Dermis blood vessel endothelial cell (primary cell): ENCODE measurements around the gene ZXDC. TPM values are rescaled to one million over a fixed set of nuclear protein-coding genes. Genes with fewer than 3 reads are reported as not detected.

Experiments used
- DNase-seq: peaks from one replicate; pipeline ENCODE4 v3.0.0; 2010
- total RNA-seq: library from RNA; depleted of rRNA; stranded (reverse); fragments of >200 nt; gene quantifications from 2 replicates; pipeline ENCODE4 v1.2.3, GENCODE V29; 2014

ZXDC gene
- total RNA-seq, 1 donor from 2014 or later, result 22.8 TPM

GRCh38 chr3:126413693-126414080 is 62.0 kb downstream of the ZXDC start:
- no peak for DNase-seq

- DNase-seq, result no peak
These were observed 62.6 kb downstream of the ZXDC start for GRCh38 chr3:126412841-126413692.

DNA sequence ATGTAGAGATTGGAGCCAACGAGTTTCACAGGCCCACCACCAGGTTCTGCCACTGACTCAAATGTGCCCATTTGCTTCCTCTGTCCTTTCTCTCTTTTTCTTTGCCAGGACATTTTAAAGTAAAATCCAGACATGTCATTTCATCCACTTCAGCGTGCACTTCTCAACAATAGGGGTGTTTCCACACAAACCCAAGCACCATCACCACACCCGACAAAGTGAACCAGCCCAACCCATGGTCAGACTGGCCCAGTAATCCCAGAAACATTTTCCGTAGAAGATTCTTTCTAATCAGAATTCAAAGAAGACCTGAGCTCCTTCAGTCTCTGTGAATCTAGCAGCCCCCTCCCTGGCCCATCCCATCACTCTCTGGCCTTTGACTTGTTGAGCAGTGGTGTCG is 67.6 kb downstream of the ZXDC start:
- no peak for DNase-seq

DNA sequence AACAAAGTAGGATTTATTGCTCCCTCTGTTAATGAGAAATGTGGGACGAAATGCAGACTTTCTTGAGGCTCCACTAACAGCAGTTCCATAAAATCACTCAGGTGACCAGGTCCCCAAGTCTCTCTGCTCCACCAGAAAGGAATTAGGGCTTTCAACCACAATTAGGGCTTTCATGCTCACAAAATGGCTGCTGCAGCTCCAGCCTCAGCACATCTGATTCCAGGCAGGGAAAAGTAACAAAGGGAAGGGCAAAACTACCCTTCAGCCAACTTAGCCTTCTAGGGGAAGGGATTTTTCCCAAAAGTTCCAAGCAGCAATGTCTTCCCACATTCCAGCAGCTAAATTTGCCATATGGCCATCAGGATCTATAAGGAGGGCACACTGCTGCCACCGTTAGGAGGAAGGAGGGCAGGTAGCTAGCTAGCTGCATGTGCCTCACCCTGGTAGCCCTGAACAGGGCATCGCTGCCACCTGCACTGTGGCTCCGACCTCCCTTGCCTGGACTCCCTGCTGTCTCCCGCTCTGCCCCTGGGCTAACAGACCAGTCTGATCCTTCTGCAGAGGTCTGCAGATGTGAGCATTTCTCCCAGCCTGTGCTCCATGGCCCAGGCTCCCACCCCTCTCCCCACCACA is 68.2 kb downstream of the ZXDC start:
- no peak for DNase-seq

DNA sequence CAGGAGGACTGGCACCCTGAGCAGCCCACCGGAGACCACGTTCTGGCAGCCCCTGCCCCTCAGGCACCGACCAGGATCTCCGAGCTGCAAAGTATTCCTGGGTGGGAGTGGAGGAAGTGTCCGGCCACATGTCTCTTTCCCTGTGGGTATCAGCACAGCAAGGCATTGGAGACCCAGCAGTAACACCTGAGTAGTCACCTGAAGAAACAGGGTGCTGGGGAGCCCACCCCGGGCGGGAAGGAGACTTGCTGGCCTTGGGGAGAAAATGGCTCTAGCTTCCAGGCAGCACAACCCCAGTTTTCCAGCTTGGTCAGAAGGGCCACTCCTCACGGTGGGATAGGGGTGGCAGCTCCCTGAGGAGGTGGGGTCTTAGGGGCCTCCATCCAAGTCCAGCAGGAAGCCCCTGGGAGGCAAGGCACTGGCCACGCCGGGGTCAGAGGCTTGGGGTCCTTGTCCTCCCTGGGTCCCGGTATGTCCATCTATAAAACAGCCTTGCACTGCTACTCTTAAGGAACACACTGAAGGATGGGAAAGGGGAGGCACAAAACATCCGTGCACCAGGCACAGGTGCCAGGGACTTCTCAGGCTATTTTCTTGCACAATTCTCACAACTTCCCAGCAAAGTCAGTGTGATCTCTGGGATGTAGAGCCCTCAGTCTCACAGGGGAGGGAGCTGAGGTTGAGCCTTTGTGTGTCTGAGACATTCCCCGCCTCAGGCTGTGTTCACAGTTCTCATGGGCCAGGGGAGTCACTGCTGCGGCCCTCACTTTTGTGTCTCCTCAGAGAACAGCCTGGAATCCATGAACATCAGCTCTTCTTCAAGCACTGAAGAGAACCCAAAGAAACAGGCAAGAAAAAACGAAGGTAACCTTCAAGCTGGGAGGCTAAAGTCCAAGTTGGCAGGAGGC is 69.0 kb downstream of the ZXDC start:
- no peak for DNase-seq

- DNase-seq, result no peak
These were observed 72.9 kb downstream of the ZXDC start for GRCh38 chr3:126402666-126403302.

DNA sequence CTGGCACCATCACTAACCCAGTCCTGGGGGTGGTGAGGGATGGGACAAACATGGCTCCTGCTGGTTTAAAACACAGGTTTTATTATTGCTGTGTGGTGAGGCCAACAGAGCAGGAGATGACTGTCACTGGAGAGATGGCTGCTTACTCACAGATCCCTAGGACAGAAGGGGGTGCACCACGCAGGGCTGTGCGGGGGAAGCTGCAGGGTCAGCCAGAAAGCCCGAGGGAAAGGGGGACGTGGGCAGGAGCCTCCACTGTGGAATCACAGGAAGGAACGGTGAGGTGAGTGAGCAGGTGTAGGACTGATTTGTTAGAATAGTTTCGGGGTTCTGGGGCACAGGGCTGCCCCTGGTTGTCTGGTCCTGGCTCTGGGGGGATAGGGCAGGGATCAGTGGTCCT is 73.5 kb downstream of the ZXDC start:
- no peak for DNase-seq

GRCh38 chr3:126401611-126402160 is 74.0 kb downstream of the ZXDC start:
- no peak for DNase-seq

GRCh38 chr3:126399756-126400155 is 75.9 kb downstream of the ZXDC start:
- DNase-seq, result no peak

DNA sequence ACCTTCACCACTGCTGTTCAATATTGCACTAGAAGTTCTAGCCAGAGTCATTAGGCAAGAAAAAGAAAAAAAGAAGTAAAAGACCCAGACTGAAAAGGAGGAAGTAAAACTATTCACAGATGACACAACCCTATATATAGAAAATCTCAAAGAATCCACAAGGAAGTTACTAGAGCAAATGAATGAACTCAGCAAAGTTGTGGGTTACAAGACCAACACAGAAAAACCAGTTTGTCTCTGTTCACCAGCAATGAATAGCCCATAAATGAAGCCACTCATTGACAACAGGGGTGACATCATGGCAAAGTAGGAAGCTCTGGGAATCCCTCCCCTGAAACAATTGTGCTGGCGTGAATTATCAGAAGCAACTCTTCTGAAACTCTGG is 76.3 kb downstream of the ZXDC start:
- DNase-seq, result no peak

DNA sequence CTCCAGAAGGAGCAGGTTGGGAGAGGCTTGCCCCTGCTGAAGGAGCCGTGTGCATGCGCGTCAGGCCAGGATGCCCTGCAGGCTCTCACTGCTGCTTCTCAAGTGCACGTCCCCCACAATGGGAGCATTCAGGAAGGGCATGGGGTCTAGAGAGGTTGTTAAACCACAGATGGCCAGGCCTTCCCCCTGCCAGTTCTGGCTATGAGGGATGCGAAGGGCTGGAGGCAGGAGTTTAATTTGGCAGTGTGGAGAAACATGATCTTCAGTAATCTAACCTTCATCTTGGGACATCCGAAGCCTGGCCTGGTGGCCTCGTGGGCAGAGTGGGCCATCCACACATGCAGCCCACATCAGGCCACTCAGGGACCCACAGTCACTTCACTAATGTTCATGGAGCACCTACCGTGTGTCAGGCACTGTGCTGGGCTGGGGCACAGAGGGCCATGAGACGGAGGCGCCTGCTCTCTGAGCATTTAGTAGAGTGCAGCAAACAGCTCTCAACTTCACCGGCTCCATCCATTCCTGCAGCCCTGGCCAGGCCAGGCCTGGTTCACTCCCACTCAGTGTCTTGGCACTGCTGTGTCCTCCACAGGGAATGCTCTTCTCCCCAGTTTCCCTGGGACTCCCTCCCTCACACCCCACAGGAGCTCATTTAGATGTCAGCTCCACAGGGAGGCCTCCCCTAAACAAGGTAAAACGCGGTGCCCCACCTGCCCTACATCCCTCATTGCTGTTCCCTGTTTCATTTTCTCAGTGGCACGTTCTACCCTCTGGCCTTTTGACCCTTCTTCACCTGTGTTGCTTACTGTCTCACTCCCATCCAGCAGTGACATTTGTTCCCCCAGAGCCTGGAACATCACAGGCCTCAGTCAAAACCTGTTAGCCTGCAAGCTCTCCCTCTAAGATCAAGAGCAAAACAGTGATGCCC is 77.0 kb downstream of the ZXDC start:
- no peak for DNase-seq

DNA sequence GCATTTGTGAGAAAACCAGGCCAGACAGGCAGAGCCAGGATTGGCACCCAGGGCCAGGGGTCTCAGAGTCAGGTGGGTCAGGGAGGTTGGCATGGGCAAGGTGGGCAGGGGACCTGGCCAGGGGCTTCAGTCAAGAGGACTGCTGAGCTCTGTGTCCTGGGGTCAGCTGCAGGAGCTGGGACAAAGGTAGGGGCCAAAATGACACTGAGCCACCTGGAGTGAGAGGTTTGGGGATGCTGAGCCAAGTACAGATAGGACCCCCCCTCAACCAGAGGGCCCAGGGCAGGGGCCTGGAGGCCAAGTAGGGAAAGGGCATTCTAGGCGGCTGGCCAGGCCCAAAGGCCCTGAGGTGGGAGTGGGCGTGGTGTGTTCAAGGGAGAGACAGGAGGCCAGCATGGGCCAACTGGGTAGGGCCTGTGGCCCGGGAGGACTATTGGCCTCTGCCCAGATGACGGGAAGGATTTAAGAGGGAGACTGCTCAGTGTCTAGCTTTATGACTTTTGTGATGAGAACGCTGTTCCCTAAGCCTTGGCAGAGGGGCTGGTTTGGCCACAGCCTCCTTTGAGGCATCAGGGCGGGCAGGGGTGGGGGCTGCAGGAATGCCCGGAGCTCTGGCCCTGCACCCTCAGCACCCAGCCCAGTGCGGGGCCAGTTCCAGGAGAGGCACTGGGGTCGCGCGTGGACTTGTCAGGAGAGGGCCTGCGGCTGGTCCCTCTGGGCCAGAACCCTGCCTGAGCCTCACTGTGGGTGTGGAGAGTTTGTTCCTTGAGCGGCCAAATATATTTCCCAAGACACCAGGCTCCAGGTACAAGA is 77.9 kb downstream of the ZXDC start:
- no peak for DNase-seq

DNA sequence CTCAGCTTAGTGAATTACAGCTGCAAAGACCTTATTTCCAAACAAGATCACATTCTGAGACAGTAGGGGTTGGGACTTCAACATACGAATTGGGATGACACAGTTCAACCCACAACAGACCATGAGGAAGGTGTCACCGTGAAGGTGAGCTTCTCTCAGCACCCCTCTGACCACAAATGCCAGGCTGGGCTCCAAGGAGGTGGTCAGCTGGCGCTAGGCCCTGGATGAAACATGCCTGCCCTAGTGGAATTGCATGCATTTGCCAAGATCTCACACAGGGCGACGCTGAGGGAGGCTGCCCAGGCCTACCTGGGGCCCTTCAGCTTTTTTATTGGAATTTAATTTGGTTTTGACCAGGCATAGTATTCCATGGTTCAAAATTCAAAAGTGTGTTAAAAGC is 79.2 kb downstream of the ZXDC start:
- DNase-seq, result no peak

DNA sequence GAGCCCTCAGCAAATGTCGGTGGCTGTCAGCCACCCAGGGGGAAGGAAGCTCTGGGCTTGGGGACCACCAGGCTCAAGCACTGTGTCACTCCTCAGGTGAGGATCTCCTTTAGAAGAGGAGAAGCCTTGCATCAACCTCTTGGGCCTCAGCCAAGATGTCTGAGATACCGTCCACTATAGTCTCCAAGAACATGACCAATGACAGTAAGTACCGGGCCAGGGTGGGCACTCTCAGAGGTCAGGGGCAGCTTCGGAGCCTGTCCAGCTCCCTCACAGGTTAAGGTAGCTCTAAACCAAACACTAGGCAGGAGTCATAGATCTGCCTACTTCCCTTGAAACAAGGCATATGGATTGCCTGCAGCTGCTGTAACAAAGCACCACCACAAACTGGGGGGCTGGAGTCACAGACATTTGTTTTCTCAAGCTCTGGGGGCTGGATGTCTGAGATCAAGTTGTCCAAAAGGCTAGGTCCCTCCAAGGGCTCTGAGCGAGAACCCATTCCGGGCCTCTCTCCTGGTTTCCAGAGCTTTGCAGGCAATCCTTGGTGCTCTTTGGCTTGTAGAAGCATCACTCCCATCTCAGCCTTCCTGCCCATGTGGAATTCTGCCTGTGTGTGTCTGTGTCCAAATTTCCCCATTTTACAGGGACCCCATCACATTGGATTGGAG is 79.7 kb downstream of the ZXDC start:
- no peak for DNase-seq

DNA sequence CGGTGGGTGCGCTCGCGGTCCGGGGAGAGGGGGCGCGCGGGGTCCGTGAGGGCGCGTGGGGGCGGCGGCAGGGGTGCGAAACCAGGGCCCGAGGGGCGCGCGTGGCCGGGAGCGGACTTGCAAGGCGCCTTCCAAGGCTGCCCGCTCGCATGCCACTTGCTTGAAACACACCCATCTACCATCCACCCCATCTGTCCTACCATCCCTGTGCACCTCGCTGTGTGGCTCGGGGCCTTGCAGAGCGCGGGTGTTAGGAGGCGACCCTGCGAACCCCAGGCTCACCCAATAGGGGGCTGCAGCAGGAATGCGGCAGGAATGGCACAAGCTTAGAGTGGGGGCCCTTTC is 80.7 kb downstream of the ZXDC start:
- DNase-seq, result no peak

- DNase-seq, result peak; percentile 52
These were observed 81.3 kb downstream of the ZXDC start, which contains the start of gene CFAP100 for GRCh38 chr3:126394179-126394976. Gene CFAP100, plus strand, starts transcription at chr3:126394909. Its CDS starts 1,092 bp downstream, at chr3:126396001.

DNA sequence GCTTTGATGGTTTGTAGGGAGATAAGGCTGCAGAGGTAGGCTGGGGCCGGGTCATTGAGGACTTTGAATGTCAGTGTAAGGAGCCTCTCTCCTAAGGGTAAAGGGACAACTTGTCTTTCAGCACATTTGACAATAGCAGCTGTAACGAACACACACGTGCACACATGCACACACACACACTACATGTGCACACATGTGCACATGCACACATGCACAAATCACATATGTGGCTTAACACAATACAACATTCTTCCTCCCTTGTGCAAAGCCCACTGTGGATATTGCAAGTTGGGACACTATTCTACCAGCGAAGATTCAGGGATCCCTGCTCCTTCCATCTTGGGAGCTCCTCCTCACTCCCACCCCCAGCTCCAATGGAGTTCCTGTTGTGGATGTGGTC is 82.1 kb downstream of the ZXDC start:
- no peak for DNase-seq

- no peak for DNase-seq
These were observed 83.4 kb downstream of the ZXDC start for GRCh38 chr3:126392246-126392645.

DNA sequence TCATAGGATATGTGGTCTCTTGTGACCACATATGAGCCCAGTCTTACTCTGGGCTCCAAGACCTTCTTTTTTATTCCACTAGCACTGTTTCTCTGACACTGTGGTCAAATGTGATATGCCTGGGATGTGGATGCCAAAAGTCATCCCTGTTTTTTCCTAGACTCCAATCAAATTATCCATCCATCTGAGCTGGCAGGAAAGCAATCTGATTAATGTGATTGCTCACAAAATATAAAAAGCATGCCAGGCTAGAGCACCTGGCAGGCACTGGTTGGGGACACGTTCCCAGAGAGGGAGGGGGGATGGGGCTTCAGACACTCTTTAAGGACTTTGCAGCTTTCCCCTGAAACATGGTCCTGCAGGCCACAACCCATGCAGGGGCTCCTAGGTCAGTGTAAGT is 84.1 kb downstream of the ZXDC start:
- no peak for DNase-seq
